T47D (cell line): ENCODE measurements around the gene PIBF1.
"Not testable (repeated sequence)": the region's sequence is repeated elsewhere in the genome, so short reads cannot be mapped to it uniquely, and the experiment has no call there.

Source experiments
- DNase-seq, 2 experiments: peaks; one replicate each; pipeline versions ENCODE4 v3.0.0 to v3.0.0-alpha.2; 2011 to 2012; ENCODE audit warnings: low read depth in 1 of 2, low spot score in 1 of 2
- JUND ChIP-seq: IDR thresholded peaks from 2 replicates; pipeline ENCODE4 v1.6.1; 2012; ENCODE audit warnings: low read depth
- in situ Hi-C: cut with HindIII; loops from 2 replicates; pipeline ENCODE4 v1.10.0; 2016; ENCODE audit warnings: low sequenced_read_pairs, low pct_unique_long_range_greater_than_20kb

PIBF1 gene

DNA sequence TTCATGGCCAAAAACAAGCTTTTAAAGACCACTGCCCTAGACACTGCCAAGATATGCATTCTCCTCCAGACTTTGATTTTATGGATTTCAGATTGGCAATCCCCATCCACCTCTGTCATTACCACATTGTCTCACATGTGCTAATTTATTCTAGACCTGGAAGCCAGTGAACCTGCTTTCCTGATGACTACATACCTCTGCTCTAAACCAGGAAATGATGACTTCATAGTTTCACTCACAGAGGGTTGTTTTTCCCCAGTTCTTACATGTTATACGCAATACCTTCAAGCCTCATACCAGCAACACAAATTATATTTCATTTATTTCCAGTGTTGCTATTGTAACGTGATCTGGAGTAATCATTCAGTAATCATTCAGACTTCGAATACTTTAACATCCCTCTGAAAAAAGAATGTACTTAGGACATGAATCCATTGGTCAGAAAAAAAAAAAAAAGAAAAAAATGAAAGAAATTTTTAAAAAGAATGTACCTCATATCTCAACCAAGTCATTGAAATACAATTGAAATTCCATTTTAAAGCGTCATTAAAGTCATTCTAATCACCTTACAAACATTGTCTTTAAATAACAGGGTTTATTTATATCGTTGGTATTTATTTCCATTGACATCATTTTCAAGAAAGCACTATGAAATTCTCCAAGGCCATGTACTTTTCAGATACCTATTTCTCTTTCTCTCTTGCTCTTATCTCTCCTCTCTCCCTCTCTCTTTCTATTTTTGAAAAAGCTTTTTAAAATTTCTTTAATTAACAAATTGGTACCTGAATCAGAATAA lies 243.5 kb downstream of the PIBF1 start:
- no peak for TF ChIP-seq JUND
- DNase-seq: no peak
- in situ Hi-C loops: no loop called here

DNA sequence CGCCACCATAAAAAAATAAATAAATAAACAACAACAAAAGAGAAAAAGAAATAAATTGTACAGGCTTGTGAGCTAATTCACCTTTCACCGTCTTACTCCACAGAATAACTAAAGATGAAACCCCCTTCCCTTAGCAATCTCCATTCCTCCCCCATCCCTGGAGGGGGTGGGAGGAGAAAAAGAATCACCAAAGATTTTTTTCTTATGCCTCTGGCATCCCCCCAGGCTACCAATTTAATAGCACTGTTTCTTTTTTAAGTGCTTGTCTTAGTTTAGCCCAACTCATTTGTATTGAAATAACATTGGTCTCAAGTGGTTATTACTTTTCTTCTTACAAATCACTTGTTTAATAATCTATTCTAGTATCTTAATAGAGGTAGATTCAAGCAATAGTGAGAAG lies 253.0 kb downstream of the PIBF1 start:
- in situ Hi-C loops: no loop called here
- TF ChIP-seq JUND: no peak
- DNase-seq: no peak

DNA sequence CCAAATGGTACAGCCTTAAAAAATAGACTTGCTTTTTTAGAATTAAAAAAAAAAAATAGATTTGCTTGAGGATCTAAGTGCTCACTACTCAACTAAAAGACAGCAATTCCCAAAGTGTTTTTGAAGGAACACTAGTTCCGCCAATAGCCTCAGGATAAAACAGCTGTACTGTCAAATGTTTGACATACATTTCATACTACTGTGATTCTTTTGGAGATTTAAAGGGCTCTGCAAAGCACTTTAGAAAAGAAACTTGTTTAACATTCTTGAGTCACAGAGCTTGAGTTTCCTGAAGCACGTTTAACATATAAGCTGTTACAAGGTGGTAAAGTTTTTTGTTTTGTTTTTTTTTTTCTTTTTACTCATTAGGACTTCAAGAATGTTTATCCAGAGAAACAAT lies 253.7 kb downstream of the PIBF1 start:
- no peak for TF ChIP-seq JUND
- DNase-seq: peak; percentile 11 to 50
- in situ Hi-C loops: no loop called here

DNA sequence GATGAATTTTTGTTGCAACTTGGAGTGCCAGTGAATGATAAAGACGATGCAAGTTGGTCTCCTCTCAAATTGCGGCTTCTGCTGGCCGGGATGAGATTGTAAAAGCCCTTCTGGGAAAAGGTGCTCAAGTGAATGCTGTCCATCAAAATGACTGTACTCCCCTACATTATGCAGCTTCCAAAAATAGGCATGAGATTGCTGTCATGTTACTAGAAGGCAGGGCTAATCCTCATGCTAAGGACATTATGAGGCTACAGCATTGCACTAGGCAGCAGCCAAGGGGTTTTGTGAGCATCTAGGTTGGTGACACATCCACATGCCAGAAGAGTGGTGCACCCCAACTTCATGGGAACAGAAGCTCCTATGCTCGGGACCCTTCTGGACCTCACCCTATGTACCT lies 254.6 kb downstream of the PIBF1 start:
- in situ Hi-C loops: no loop called here
- no peak for TF ChIP-seq JUND
- DNase-seq: no peak

DNA sequence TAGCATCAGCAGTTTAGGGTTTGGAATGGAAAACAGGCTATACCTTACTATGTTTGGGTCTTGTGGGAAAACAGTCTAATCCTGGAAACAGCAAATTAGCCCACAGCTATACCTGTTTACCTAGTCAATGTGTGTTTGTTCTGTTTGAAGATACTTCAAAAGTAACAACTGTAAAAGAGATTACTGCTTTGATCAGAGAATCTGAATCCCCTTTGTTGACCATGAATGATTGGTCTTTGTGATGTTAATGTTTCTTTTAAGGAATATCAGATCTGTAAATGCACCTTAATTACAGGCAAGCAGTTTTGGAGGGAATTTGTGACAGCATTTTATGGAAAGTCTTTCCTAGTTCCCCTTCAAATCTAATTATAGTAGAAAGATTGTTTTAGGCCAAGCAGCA lies 256.1 kb downstream of the PIBF1 start:
- no peak for TF ChIP-seq JUND
- in situ Hi-C loops: no loop called here

DNA sequence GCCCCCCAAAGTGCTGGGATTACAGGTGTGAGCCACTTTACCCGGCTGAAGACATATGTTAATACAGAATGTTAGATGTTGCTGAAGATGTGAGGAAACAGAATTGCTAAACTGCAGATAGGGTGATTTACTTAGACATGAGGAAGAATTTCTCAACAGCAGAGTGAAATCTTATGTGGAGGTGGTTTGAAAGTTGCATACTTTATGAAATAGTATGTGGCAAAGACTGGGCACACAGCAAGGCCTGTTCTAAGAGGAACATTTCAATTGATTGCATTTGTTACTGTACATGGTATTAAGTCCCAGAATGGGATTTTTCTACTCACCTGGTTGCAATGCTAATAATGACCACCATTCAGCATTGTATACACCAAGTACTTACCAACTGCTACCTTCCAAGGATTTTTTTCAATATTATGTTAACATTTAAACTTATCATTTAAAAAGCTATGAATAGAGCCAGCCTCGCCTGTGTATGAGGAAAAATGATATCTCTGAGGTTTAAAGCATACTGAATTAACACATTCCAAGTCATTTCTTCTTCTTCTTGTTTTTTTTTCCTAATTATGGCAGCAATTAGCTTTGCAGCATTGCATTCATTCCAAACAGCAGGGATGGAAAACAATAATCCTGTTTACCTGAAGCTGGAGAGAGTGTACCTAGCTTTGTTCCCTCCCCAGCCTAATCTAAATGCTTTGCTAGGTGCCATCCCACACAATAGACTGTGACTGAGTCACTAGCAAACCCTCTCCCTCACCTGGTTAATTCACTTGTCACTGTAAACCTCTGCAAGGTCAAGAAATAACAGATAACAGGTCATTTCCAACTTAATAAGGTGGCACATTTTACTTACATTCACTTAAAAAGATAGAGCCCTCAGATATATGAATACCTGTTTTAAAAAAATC lies 257.5 kb downstream of the PIBF1 start:
- no peak for TF ChIP-seq JUND
- no peak for DNase-seq
- in situ Hi-C loops: no loop called here

More for the DNA sequence above, 256.1 kb downstream of the PIBF1 start:
- DNase-seq: no peak

DNA sequence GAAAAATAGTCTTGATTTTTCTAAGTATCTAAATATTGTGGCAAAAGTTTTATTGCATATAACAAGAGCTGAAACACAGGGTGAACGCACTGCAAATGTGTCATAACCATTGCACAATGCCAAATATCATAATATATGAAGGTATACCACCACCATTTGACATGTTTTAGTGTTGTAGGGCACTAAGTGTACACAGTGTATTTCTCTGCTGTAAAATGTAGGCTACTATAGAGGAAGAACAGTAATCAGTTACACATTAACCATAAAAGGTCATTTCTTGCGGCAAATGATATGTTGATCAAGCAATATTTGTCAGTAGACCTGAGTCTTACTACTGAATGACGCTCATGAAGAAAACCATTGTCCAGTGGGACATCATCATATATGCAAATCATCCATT lies 258.6 kb downstream of the PIBF1 start:
- in situ Hi-C loops: no loop called here
- no peak for TF ChIP-seq JUND
- no peak for DNase-seq

DNA sequence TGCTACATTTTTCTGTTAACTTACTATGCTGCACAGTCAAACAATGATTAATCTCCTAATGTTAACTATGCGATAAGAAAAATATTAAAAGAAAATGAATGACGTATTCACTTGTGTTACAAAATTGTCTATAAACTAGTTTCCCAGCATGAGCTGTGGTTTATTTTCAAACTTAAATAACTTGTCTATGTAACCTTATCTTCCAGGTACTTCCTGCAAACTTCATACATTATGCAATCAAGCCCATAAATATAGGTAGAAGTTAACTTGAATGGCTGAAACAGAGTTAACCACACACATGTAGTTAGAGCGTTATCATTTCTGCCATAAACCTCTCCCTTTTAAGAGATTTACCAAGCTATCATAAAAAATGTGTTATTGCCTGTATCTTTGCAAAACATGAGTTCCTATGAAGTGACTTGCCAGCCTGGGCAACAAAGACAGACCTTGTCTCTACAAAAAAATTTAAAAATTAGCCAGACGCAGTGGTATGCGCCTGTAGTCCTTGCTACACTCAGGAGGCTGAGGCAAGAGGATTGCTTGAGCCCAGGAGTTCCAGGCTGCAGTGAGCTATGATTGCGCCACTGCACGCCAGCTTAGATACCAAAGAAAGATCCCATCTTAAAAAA lies 259.1 kb downstream of the PIBF1 start:
- in situ Hi-C loops: no loop called here
- no peak for DNase-seq
- no peak for TF ChIP-seq JUND

DNA sequence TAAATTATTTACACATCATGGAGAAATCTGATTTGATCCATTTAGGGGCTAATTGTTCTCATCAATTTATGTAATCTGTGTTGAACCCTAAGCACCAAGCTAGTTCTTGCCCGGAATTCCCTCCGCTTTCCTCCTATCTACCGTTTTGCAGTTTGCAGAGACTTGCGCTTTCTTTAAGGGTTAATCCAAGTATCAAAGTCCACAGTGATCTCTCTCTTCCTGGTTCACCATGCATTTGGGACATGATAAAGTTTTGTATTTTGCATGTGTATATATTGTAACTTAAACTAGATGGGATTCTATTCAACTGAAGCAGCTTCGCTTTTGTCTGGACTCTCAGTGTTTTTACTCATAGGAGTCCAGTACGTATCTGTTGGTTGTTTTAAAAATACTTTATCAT lies 263.1 kb downstream of the PIBF1 start:
- in situ Hi-C loops: no loop called here

DNA sequence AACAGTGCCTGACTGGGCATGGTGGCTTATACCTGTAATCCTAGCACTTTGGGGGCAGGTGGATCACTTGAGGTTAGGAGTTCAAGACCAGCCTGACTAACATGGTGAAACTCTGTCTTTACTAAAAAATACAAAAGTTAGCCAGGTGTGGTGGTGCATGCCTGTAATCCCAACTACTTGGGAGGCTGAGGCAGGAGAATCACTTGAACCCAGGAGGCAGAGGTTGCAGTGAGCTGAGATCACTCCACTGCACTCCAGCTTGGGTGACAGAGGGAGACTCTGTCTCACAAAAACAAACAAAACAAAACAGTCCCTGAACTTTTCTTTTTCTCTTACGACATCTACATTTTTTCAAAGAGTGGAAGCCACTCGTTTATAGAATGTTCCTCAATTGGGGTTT lies 266.7 kb downstream of the PIBF1 start:
- DNase-seq, in situ Hi-C loops: not testable (repeated sequence)

More for the DNA sequence above, 263.1 kb downstream of the PIBF1 start:
- no peak for TF ChIP-seq JUND
- no peak for DNase-seq

DNA sequence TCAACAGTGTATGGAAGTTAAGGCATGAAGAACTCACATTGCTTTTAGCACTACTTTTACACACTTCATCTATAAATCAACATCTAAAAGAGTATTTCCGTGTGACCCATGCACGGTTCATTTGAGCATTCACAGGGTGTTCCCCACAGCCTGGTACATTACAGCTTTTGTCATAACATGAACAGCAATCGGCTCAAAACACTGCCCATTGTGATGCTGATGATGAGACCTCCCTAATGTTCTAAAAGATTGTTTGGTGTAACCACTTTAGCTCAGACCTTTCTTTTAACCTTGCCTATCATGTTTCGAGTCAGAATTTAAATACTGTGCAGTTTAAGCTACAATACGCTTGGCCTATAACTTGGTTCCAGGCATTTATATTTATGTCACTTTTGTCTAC lies 272.8 kb downstream of the PIBF1 start:
- TF ChIP-seq JUND: no peak
- no peak for DNase-seq
- in situ Hi-C loops: no loop called here

DNA sequence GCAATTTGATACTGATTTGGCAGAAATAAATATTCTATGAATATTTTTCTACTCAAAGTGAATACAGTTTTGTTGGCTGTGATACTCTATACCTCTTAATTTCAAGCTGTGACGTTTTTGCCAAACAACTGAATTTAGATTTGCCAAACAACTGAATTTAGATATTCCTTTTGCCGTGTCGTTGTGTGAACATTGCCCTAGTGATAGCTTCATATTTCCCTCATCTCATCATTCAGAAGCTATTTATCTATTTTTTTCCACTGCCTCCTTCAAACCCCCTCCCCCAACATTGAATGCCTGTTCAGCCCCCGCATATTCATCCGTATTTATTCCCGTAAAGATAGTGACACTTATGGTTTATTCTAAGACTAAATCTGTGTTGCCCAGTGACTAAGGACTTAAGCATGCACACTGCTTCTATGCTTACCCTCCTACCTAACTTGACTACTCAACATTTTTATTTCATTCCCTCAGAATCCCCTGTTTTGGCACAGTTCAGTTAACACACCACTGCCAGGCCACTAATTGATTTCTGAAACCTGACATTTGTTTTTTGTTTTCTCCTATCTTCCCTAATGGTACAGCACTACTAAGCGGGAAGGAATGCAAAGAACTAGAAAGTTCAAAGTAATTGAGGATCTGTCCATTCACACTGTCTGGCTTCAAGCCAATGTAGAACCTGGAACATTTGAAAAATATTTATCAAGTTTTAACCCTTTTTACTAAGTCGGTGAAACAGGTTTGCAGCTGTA lies 274.1 kb downstream of the PIBF1 start:
- no peak for TF ChIP-seq JUND
- in situ Hi-C loops: no loop called here
- DNase-seq: no peak
